SJSA1 (cell line): ENCODE measurements around the gene TEAD1. TPM values are rescaled to one million over a fixed set of nuclear protein-coding genes. Genes with fewer than 3 reads are reported as not detected.

Experiments
- DNase-seq, 2 experiments: peaks; one replicate each; pipeline ENCODE4 v3.0.0-alpha.2; 2015 to 2020; ENCODE audit warnings: low spot score in 2 of 2, low read depth in 1 of 2
- H3K27ac ChIP-seq: fragments of 250-450 bp; sonication (Bioruptor Pico); 2 replicates; pipeline ENCODE4 v1.5.1; 2020; ENCODE audit warnings: mild to moderate bottlenecking, moderate library complexity
- H3K27me3 ChIP-seq: fragments of 250-450 bp; sonication (Bioruptor Pico); replicated peaks from 2 replicates; pipeline ENCODE4 v1.5.1; 2020; ENCODE audit warnings: mild to moderate bottlenecking, moderate library complexity
- H3K36me3 ChIP-seq: fragments of 250-450 bp; sonication (Bioruptor Pico); 2 replicates; pipeline ENCODE4 v1.5.1; 2020; ENCODE audit warnings: mild to moderate bottlenecking
- H3K4me1 ChIP-seq: fragments of 250-450 bp; sonication (Bioruptor Pico); replicated peaks from 2 replicates; pipeline ENCODE4 v1.6.1; 2021; ENCODE audit warnings: mild to moderate bottlenecking
- H3K4me3 ChIP-seq: fragments of 250-450 bp; sonication (Bioruptor Pico); 2 replicates; pipeline ENCODE4 v1.5.1; 2020; ENCODE audit warnings: mild to moderate bottlenecking
- H3K9me3 ChIP-seq: fragments of 250-450 bp; sonication (Bioruptor Pico); replicated peaks from 2 replicates; pipeline ENCODE4 v1.5.1; 2020; ENCODE audit warnings: mild to moderate bottlenecking
- total RNA-seq: library from RNA; depleted of rRNA; stranded (reverse); fragments of >200 nt; shearing (Covaris generic); gene quantifications from 2 replicates; pipeline ENCODE4 v1.2.3, GENCODE V29; 2014

The TEAD1 gene
- total RNA-seq, 1 experiment from 2014 or later, result 123 TPM

- Histone ChIP-seq H3K27ac (no peak overlapping the region), H3K9me3 (no peaks in the 10 kb centered on the region), H3K4me3 (no peak overlapping the region), H3K4me1 (peaks cover 63% of the 10 kb centered on the region), H3K36me3 (peaks cover 68% of the 10 kb centered on the region), H3K27me3 (no peaks in the 10 kb centered on the region)
- no peak for DNase-seq
Observed at GRCh38 chr11:12767027-12767426, 92.8 kb downstream of the TEAD1 start.

DNA sequence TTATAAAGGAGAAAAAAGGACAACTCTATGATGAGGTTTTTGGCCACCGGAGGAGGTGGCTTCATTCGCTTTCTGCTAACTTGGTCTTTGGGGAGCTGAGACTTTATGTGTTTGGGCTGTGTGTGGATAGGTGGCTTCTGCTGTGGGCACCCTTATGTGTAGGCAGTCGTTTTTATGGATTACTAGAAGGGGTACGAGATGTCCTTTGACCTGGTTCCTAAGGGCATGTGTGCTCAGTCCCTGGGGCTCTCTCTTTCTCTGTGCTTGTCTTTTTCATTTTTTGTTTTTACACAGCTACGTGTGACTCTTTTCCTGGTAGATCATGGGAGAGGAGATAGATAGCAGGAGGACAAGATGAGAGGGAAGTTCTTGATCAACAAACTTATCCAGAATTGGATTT is 93.4 kb downstream of the TEAD1 start:
- DNase-seq, result no peak
- Histone ChIP-seq H3K4me3 (no peak overlapping the region), H3K4me1 (peaks cover 64% of the 10 kb centered on the region), H3K9me3 (no peaks in the 10 kb centered on the region), H3K27ac (no peak overlapping the region), H3K36me3 (peaks cover 69% of the 10 kb centered on the region), H3K27me3 (no peaks in the 10 kb centered on the region)

DNA sequence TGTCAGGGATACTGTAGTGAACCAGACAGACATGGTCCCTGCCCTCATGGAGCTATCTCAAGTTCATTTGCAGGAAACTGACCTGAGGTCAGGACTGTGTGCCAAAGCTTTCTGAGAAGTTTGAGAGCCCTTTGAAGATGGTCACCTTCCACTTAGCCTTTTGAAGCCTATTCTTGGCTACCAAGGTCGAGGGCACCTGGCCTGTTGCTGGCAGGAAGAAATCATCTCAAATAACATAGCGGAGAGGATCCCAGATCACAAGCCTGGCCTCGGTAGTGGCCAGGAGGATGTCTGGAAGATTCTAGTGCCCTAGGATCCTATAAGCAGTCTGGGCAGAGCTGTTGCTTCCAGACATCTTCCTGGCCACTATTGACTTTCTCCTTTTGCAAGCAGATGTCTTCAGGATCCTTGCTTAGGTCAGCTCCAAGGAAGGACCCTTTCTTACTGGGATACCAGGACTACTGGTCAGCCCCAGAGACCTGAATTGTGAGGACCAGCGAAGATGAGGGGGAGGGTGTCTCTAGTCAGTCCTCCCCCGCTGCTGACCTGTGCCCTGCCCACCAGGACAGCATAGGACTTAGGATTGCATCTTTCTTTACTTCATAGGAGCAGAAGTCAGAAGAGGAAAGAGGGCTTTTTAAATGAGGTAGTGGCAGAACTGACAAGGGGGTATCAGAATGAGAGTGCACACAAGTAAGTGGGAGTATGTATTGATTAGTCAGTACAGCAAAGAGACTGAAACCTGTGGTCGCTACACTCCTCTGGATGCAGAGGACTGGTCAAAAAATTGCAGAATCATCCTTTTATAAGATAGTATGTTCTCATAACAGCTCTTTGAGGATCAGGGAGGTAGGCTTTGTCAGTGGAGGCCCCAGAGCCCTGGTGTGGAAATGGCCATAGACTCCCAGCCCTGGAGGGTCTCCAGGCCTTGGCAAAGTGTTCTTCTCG is 94.8 kb downstream of the TEAD1 start:
- peaks cover 69% of the 10 kb centered on the region for H3K36me3 ChIP-seq
- peak in 1 of 2 experiments; percentile 26 for DNase-seq
- no peak overlapping the region for H3K4me3 ChIP-seq

GRCh38 chr11:12769834-12770345 is 95.7 kb downstream of the TEAD1 start:
- no peaks in the 10 kb centered on the region for H3K27me3 ChIP-seq
- peaks cover 77% of the 10 kb centered on the region for H3K4me1 ChIP-seq
- H3K9me3 ChIP-seq, result no peaks in the 10 kb centered on the region
- H3K36me3 ChIP-seq, result peaks cover 60% of the 10 kb centered on the region
- peak; percentile 55 to 80 for DNase-seq
- H3K27ac ChIP-seq, result peak overlapping the region; percentile 85
- H3K4me3 ChIP-seq, result no peak overlapping the region

More for the DNA sequence above, 94.8 kb downstream of the TEAD1 start:
- H3K27me3 ChIP-seq, result no peaks in the 10 kb centered on the region
- peak overlapping the region; percentile 85 for H3K27ac ChIP-seq
- H3K4me1 ChIP-seq, result peaks cover 72% of the 10 kb centered on the region
- H3K9me3 ChIP-seq, result no peaks in the 10 kb centered on the region

- no peaks in the 10 kb centered on the region for H3K27me3 ChIP-seq
- H3K27ac ChIP-seq, result peak overlapping the region; percentile 85
- DNase-seq, result no peak
- H3K4me3 ChIP-seq, result no peak overlapping the region
- H3K4me1 ChIP-seq, result peaks cover 77% of the 10 kb centered on the region
- peaks cover 55% of the 10 kb centered on the region for H3K36me3 ChIP-seq
- no peaks in the 10 kb centered on the region for H3K9me3 ChIP-seq
Observed at GRCh38 chr11:12770435-12770834, 96.2 kb downstream of the TEAD1 start.

DNA sequence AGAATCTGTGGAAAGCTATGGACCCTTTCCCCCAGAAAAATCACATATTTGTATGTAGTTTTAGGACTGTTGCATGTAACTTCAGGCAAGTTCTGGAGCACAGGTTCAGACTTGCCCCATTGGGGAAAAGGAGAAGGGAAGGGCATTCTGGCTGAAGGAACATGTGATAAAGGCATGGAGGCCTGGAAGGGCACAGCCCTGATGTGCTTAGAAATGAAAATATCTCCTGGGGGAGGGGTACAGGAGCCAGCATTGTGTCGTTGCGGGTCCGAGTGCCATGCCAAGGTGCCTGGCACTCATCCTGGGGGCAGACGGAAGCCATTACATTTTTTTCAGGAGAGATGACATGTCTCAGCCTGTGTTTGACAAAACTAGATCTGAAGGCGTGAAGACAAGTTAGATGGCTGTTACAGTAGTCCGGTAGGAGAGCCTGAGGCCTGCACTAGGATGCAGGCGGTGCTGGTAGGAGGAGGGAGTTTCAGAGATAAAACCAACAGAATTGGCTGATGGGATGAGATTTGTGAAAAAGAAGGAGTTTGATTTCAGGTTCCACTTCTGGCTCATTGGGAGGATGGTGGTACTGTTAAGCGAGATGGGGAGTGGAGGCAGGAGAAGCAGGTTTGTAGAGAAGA is 96.9 kb downstream of the TEAD1 start:
- no peaks in the 10 kb centered on the region for H3K9me3 ChIP-seq
- no peak for DNase-seq
- H3K27ac ChIP-seq, result peak overlapping the region; percentile 85
- H3K4me1 ChIP-seq, result peaks cover 77% of the 10 kb centered on the region
- peaks cover 48% of the 10 kb centered on the region for H3K36me3 ChIP-seq
- no peaks in the 10 kb centered on the region for H3K27me3 ChIP-seq
- no peak overlapping the region for H3K4me3 ChIP-seq

GRCh38 chr11:12771875-12772274 is 97.7 kb downstream of the TEAD1 start:
- Histone ChIP-seq H3K27me3 (no peaks in the 10 kb centered on the region), H3K36me3 (peaks cover 41% of the 10 kb centered on the region), H3K9me3 (no peaks in the 10 kb centered on the region), H3K27ac (peak overlapping the region; percentile 85; the same call in 1 of the 2 replicates), H3K4me3 (no peak overlapping the region), H3K4me1 (peaks cover 72% of the 10 kb centered on the region)
- peak in 1 of 2 experiments; percentile 26 for DNase-seq

DNA sequence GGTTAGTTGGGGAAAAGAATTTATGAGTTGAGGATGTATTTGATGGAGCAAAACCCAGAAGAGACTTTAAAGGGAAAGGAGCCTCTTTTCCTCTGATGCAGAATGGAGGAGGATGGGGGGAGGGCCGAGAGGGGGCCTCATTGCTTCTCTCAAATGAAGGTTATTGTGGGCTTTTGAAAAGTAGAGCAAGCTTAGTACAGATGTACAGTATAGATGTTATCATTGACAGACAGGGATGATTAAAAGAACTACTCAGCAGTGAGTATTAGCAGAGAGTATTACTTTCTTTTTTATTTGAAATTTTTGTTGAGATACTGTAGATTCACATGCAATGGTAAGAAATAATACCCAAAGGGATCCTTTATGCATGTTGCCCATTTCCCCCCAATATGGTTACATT is 98.1 kb downstream of the TEAD1 start:
- Histone ChIP-seq H3K27me3 (no peaks in the 10 kb centered on the region), H3K9me3 (no peaks in the 10 kb centered on the region), H3K27ac (no peak overlapping the region), H3K4me3 (no peak overlapping the region), H3K36me3 (peaks cover 41% of the 10 kb centered on the region), H3K4me1 (peaks cover 71% of the 10 kb centered on the region)
- DNase-seq, result no peak

- no peaks in the 10 kb centered on the region for H3K9me3 ChIP-seq
- no peak overlapping the region for H3K4me3 ChIP-seq
- peaks cover 71% of the 10 kb centered on the region for H3K4me1 ChIP-seq
- H3K27ac ChIP-seq, result no peak overlapping the region
- H3K36me3 ChIP-seq, result peaks cover 33% of the 10 kb centered on the region
- H3K27me3 ChIP-seq, result no peaks in the 10 kb centered on the region
- DNase-seq, result no peak
Observed at GRCh38 chr11:12773591-12773990, 99.4 kb downstream of the TEAD1 start.

- DNase-seq, result no peak
- Histone ChIP-seq H3K9me3 (no peaks in the 10 kb centered on the region), H3K4me1 (peaks cover 49% of the 10 kb centered on the region), H3K27me3 (no peaks in the 10 kb centered on the region), H3K4me3 (no peak overlapping the region), H3K27ac (no peak overlapping the region), H3K36me3 (peaks cover 25% of the 10 kb centered on the region)
Observed at GRCh38 chr11:12775955-12776354, 101.7 kb downstream of the TEAD1 start.

DNA sequence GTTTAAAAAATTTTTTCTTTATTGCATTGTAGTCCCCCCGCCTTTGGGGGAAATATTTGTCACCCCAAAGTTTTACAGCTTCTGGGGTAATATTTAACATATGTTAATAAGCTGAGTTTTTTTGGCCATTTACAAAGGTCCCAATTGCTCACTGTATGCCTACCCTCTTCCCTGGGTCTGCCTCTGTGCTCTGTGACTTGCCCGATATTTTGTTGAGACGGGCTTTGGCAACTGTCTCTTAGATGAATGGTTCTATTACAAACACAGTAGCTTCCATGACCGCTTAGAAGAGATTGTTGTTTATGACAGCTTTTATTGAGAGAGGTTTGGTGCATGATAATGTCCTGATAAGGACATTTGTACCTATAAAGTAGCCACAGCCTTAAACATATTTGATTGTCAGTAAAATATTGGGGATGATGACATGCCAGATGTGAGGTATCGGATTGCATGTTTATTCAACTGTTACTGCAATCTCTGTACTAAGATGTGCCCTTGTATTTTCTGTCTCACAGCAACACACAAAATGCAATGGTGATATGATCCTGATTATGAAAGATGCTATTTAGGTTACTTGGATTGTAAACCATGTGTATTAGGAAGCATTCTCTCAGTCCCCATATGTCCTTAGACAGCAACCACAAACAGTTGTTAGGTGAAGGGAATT is 103.1 kb downstream of the TEAD1 start:
- Histone ChIP-seq H3K27me3 (no peaks in the 10 kb centered on the region), H3K27ac (no peak overlapping the region), H3K36me3 (peaks cover 25% of the 10 kb centered on the region), H3K9me3 (no peaks in the 10 kb centered on the region), H3K4me1 (peaks cover 35% of the 10 kb centered on the region), H3K4me3 (no peak overlapping the region)
- DNase-seq, result no peak

DNA sequence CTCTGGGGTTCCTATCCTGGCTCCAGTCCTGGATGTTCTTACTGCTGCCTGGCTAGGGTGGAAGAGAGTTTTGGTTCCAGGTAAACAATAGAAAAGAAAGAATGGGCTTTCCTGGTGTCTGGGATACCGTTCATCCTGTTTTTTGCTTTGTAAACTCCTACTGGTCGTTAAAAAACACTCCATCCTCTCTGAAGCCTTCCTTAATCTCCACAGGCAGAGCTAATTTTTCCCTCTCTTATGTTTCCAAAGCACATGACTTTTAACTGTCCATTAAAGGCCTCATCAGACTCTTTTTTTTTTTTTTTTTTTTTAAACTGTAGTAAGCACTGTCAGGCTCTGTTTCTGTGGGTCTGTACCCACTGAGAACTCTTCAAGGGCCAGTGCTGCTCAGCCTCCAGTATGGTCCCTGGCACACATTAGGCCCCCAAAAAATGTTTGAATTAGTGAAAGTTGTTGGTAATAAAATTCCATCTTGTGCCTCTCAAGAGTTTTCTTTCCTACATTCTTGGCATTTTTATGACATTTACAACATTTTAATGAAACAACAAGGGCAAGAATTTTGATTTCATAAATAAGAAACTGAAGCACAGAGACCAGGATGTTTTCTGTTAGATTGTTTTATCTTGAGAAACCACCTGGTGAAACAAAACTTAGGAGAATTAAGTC is 104.2 kb downstream of the TEAD1 start:
- no peak overlapping the region for H3K4me3 ChIP-seq
- no peak for DNase-seq
- no peaks in the 10 kb centered on the region for H3K27me3 ChIP-seq
- H3K36me3 ChIP-seq, result peaks cover 23% of the 10 kb centered on the region
- H3K27ac ChIP-seq, result no peak overlapping the region
- no peaks in the 10 kb centered on the region for H3K9me3 ChIP-seq
- H3K4me1 ChIP-seq, result peaks cover 27% of the 10 kb centered on the region

DNA sequence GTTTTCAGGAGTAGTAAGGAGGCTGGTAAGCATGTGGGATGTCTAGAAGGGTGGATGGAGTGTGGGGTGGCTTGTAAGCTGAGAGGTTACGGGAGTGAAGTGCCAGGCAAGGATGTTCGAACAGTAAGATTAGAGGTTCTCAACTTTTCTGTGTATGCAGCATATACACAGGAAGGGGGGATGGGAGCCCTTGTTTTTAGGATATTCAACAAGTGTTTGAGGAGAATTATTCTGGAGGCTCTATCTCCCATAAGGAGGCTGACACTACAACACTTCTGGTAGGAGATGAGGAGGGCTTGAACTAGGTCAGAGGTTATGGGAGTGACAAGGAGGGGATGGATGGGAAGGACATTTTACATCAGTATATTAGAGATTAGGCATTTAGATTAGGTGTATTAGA is 109.5 kb downstream of the TEAD1 start:
- Histone ChIP-seq H3K27me3 (no peaks in the 10 kb centered on the region), H3K4me3 (no peak overlapping the region), H3K27ac (no peak overlapping the region), H3K4me1 (peaks cover 12% of the 10 kb centered on the region), H3K36me3 (peaks cover 27% of the 10 kb centered on the region), H3K9me3 (no peaks in the 10 kb centered on the region)
- DNase-seq, result no peak
